HS-27A (cell line): ENCODE measurements around the gene ZFP36.

Source experiments
- DNase-seq: peaks from one replicate; pipeline ENCODE4 v3.0.0-alpha.2; 2012; ENCODE audit warnings: low read depth, missing footprints

The ZFP36 gene

DNA sequence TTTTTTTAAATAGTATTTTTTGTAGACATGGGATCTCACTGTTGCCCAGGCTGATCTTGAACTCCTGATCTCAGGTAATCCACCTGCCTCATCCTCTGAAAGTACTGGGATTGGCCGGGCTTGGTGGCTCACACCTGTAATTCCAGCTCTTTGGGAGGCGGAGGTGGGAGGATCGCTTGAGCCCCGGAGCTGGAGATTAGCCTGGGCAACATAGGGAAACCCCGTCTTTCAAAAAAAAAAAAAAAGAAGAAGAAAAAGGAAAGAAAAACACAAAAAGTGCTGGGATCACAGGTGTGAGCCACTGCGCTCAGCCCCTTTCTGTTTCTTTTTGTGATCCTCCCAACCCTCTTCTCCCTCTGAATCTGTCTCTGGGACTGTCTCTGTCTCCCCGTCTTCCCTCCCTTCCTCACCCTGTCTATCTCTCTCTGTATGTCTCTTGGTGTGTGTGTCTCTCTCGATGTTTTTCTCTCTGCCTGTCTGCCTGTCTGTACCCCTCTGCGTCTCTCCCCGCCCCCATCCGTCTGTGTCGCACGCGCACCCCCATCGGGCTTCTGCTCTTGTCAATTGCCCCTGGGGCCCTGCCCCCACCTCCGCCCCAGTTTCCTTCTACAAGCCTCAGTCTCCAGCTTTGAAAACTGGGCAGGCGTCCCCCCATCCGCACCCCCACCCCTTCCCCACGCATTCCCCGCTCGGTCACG, 540 bp upstream of the ZFP36 start:
- no peak for DNase-seq

DNA sequence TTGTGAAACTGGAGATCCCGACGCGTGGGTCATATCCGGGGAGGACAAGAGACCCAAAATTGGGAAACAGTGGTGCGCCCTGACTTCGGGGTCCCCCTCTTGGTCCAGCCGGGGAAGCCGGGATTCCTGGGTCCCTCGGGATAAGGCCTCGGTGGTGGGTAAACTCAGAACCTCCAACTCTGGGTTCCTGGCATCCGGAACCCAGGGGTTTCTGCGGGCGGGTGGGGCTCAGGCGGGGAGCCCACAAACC, 688 bp downstream of the ZFP36 start:
- no peak for DNase-seq

- no peak for DNase-seq
Measured at GRCh38 chr19:39407660-39408391, 1.2 kb downstream of the ZFP36 start.

DNA sequence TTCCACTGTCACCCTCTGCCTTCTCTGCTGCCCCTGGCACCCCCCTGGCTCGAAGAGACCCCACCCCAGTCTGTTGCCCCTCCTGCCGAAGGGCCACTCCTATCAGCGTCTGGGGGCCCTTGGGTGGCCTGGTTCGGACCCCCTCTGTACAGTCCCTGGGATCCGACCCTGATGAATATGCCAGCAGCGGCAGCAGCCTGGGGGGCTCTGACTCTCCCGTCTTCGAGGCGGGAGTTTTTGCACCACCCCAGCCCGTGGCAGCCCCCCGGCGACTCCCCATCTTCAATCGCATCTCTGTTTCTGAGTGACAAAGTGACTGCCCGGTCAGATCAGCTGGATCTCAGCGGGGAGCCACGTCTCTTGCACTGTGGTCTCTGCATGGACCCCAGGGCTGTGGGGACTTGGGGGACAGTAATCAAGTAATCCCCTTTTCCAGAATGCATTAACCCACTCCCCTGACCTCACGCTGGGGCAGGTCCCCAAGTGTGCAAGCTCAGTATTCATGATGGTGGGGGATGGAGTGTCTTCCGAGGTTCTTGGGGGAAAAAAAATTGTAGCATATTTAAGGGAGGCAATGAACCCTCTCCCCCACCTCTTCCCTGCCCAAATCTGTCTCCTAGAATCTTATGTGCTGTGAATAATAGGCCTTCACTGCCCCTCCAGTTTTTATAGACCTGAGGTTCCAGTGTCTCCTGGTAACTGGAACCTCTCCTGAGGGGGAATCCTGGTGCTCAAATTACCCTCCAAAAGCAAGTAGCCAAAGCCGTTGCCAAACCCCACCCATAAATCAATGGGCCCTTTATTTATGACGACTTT, 2.0 kb downstream of the ZFP36 start:
- no peak for DNase-seq

DNA sequence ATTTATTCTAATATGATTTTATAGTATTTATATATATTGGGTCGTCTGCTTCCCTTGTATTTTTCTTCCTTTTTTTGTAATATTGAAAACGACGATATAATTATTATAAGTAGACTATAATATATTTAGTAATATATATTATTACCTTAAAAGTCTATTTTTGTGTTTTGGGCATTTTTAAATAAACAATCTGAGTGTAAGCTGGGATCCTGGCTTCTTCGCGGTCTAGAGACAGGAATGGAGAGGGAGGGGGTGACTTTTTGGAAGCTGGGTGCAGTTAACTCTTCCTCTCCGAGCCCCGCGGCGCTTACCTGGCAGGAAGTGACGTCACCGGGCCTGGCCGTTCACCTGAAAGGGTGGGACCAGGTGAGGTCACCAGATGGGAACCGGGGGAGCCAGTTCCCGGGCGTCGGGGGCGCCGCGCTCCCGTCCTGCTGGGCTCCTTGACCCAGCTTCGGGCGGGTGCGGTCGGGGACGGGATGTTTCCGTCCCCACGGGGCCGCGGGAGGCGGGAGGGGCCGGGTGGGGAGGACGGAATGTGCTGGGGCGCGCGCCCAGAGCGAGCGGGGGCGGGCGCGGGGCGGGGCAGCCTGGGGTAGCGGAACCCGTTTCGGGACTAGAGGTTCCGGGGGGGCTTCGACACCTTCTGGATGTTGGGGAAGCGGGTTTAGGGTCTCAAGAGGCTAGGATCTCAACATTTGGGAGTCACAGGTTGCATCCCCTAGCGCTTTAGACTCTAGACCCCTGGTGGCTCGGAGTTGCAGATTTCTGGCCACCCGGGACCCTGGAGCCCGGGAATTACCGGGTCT, 2.8 kb downstream of the ZFP36 start:
- DNase-seq = no peak

DNA sequence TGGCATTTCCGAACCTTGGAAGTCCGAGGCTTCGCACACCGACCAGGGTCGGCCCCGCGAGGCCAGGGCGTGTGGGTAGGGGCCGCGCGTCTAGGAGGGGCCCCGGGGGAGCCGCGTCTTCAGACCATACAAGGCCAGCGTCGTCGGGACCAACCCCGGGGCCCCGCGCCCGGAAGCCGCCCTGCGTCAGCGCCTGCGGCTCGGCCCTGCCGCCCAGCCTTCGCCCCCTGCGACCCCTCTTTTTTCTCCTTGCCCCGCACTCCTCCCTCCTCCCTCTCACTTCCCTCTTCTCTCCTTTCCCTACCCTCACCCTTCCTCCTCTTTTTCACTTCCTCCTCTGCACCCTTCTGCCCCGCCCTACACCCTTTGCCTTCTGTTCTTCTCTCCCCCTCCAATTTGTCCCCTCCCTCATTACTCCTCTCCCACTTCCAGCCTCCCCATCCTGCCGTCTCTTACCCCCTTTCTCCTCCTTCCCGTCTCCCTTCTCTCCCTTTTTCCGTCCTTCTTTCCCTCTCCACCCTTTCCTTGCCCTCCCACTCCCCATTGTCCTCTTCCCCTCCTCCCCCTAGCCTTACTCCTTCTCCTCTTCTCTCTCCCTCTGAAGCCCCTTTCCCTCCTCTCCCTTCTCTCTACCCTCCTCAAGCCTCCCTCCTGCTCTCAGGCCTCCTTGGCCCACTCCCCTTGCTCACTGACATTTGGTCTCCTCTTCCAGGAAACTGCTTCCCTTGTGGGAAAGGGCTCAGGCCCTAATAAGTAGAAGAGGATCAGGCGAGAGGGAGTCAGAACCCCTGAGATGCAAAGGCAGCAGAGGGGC, 3.6 kb downstream of the ZFP36 start:
- DNase-seq = no peak

- no peak for DNase-seq
Measured at GRCh38 chr19:39410831-39411080, 4.1 kb downstream of the ZFP36 start.

- no peak for DNase-seq
Measured at GRCh38 chr19:39411081-39411831, 4.6 kb downstream of the ZFP36 start.

- DNase-seq = peak; percentile 99
Measured at GRCh38 chr19:39411832-39412099, 5.1 kb downstream of the ZFP36 start.

DNA sequence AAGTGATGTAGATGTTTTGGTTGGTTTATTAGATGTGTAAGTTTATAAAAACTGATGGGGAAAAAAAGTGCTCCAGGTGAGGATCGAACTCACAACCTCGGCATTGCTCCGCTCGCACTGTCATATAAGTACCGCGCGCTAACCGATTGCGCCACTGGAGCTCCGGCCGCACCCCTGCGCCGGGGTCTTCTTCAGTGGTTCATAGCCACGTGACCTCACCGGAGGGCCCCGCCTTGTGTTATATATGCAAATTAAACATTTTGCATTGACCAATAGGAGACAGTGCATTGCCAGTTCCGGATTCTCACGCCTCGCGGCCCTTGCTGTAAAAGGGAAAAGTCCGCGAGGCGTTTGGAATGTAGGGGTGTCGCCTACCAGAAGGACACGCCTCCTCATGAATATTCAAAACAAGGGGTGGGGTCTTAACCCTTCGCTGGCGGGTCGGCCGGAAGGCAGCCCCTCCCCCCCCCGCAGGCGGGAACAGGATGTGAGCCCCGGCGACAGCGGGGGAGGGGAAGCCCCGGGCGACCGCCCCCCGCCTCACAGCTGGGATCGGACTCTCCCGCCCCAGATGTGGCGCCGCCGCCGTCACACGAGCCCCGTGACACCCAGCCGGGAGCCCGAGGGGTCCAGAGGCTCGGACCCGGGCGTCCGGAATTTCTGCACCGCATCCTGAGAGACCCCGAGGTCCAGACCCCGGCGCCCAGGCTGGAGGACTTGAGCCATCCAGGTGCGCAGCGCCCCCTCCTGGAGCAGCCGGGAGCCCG, 5.6 kb downstream of the ZFP36 start, which contains the start of gene PLEKHG2:
Gene PLEKHG2 (plus strand): TSS at position 570 of the 767 bp plus-strand sequence. CDS start 1,418 bp downstream, outside the sequence.
- DNase-seq = peak; percentile 100

DNA sequence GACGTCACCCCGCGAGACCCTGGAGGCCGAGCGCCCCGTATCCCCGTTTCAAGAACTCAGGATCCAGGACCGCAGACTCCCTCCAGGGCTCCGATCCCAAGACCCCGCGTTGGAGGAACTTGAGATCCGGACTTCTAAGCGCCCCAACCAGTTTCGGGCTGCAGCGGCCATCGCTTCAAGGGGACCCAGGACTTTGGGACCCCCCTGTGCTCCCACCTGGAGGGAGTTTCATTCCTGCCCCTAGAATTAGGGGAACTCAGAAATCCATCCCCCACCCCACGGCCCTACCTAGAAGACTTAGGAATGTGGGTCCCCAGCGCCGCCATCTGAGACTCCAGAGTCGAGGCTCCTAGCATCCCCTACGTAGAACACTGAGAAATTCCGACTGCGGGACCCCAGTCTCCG, 6.2 kb downstream of the ZFP36 start:
- DNase-seq = no peak

GRCh38 chr19:39413272-39413910, 6.7 kb downstream of the ZFP36 start:
- no peak for DNase-seq

DNA sequence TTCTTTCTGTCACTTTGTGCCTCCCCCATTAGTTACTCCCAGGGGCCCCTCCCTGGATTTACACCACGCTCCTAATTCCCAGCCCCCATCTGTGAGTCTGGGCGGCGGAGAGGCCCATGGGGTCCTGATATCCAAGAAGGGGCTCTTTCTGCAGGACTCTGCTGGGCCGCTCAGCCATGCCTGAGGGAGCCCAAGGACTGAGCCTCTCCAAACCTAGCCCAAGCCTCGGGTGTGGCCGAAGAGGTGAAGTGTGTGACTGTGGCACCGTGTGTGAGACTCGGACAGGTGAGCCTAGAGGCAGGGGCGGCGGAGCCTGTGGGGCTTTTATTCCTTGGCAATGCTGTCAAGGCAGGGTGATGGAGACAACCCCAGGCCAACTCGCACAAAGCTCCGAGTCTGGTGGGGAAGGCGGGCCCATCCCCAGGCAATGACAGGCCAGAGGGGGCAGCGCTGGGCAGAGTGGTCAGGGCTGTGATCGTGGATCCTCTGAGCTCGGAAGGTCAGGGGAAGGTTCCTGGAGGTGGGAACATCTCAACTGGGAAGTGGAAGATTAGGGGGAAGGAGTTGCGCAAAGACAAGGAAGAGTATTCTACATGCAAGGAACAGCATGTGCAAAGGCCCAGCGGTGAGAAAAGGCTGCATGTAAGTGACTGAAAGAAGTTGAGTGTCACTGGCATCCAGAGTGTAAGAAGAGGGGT, 7.4 kb downstream of the ZFP36 start:
- no peak for DNase-seq

- DNase-seq = no peak
Measured at GRCh38 chr19:39415111-39416046, 8.7 kb downstream of the ZFP36 start.

DNA sequence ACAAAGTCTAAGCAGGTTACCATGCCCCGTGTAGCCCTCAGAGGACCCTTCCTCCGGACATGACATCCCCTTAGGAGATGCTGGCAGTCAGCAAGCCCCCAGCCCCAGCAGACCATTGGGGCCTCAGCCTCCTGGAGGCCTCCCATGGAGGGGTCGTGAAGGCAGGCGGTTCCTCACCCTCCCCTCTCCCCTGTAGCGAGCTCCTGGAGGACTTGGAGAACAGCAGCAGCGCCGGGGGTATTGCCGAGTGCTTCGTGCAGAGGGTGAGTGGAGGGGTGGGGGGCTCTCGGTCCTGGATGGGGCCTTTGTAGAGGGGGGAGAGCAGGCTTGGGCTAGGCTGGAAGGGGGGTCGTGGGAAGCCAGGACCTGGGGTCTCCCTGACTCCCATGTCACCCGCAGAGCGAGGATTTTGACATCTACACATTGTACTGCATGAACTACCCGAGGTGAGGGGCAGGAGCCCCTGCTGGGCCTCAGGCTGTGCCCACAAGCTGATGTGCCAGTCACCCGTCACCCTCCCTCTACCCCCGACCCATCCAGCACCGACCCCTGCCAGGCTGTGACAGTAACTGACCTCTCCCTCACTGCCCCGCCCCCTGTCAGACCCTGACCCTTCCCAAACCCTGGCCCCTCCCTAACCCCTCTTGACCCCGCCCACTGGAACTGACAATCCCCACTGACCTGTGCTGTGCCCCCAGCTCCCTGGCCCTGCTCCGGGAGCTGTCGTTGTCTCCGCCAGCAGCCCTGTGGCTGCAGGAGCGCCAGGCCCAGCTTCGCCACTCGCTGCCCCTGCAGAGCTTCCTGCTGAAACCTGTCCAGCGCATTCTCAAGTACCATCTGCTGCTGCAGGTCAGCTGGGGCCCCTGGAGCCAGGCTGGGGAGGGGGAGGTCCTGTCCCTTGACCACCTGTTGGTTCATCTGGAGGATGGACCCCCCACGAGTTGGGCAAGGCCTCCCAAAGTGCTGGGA, 9.8 kb downstream of the ZFP36 start:
- DNase-seq = no peak

DNA sequence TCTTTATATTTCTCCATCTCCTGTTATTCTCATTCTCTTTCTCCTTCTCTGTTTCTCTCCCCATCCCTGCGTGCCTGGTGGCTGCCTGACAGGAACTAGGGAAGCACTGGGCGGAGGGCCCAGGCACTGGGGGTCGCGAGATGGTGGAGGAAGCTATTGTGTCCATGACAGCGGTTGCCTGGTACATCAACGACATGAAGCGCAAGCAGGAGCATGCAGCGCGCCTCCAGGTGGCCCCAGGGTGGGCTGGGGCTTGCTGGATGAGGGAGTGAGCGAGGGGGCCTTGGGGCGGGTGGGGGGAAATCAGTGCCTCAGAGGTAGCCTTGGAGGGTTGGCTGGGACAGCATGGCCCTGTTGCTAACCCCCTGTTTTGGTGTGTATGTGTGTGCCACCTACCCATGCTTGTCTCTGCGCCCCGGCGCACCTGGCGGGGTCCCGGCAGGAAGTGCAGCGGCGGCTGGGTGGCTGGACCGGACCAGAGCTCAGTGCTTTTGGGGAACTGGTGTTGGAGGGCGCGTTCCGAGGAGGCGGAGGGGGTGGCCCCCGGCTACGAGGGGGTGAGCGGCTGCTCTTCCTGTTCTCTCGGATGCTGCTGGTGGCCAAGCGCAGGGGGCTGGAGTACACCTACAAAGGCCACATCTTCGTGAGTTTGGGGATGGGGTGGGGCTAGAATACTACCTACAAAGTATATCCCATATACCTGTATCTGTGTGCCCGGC, 11.0 kb downstream of the ZFP36 start:
- DNase-seq = no peak
